Liver (tissue), 9 donors: Measurements from ENCODE around the gene RAPGEF2. TPM values are rescaled to one million over a fixed set of nuclear protein-coding genes. Genes with fewer than 3 reads are reported as not detected.
"Not testable (repeated sequence)": the region's sequence is repeated elsewhere in the genome, so short reads cannot be mapped to it uniquely, and the experiment has no call there.

ENCODE experiments used
- DNase-seq: peaks from one replicate; pipeline ENCODE4 v3.0.0-alpha.2; 2017; ENCODE audit warnings: low spot score
- H3K27ac ChIP-seq, 2 donors: one replicate each; pipeline ENCODE4 v1.7.0; 2013; ENCODE audit warnings: inconsistent platforms in 2 of 2, low read length in 2 of 2, control low read depth in 1 of 2, low read depth in 1 of 2, mild to moderate bottlenecking in 1 of 2
- H3K27me3 ChIP-seq, 4 donors: one replicate each; pipeline versions ENCODE4 v1.6.1 to v1.7.0; 2013; ENCODE audit warnings: low read length in 3 of 4, inconsistent platforms in 1 of 4, mild to moderate bottlenecking in 1 of 4, moderate library complexity in 1 of 4; ENCODE audit not compliant: control insufficient read depth in 4 of 4, insufficient read depth in 4 of 4
- H3K36me3 ChIP-seq, 4 donors: one replicate each; pipeline versions ENCODE4 v1.6.1 to v1.7.0; 2013; ENCODE audit warnings: low read length in 3 of 4, mild to moderate bottlenecking in 3 of 4, low read depth in 1 of 4, moderate library complexity in 1 of 4; ENCODE audit not compliant: control insufficient read depth in 4 of 4, insufficient read depth in 3 of 4
- H3K4me1 ChIP-seq, 4 donors: one replicate each; pipeline versions ENCODE4 v1.6.1 to v1.7.0; 2013; ENCODE audit warnings: low read length in 3 of 4, mild to moderate bottlenecking in 3 of 4, moderate library complexity in 1 of 4; ENCODE audit not compliant: control insufficient read depth in 4 of 4, insufficient read depth in 4 of 4
- H3K4me3 ChIP-seq, 3 donors: one replicate each; pipeline versions ENCODE4 v1.6.1 to v1.7.0; 2013; ENCODE audit warnings: low read length in 3 of 3, control low read depth in 1 of 3, low read depth in 1 of 3, mild to moderate bottlenecking in 1 of 3
- H3K9ac ChIP-seq, 2 donors: one replicate each; pipeline ENCODE4 v1.7.0; 2013; ENCODE audit warnings: low read length in 2 of 2, mild to moderate bottlenecking in 2 of 2, moderate library complexity in 2 of 2, control low read depth in 1 of 2, low read depth in 1 of 2
- H3K9me3 ChIP-seq, 4 donors: one replicate each; pipeline versions ENCODE4 v1.6.1 to v1.7.0; 2013; ENCODE audit warnings: low read length in 3 of 4; ENCODE audit not compliant: control insufficient read depth in 4 of 4
- CTCF ChIP-seq: fragments of 150-350 bp; IDR thresholded peaks from 2 replicates; pipeline ENCODE4 v1.5.1; 2017; ENCODE audit warnings: improper control_type of control experiment, low read depth, low read length; ENCODE audit not compliant: missing input control
- EGR1 ChIP-seq, 2 donors: IDR thresholded peaks; 2 replicates each; pipeline ENCODE4 v1.6.1; 2016 to 2018; ENCODE audit warnings: antibody characterized with exemption in 2 of 2, low read depth in 2 of 2
- FOXA1 ChIP-seq: IDR thresholded peaks from 2 replicates; pipeline ENCODE4 v1.6.1; 2016; ENCODE audit warnings: antibody characterized with exemption
- FOXA2 ChIP-seq: IDR thresholded peaks from 2 replicates; pipeline ENCODE4 v1.6.1; 2016; ENCODE audit warnings: antibody characterized with exemption
- GABPA ChIP-seq, 2 donors: IDR thresholded peaks in 1 of 2; conservative IDR thresholded peaks in 1 of 2; 2 replicates each; pipeline ENCODE4 v1.6.1; 2016; ENCODE audit warnings: antibody characterized with exemption in 2 of 2, mild to moderate bottlenecking in 1 of 2, moderate library complexity in 1 of 2
- HNF4A ChIP-seq, 2 donors: conservative IDR thresholded peaks; 2 replicates each; pipeline ENCODE4 v1.6.1; 2016; ENCODE audit warnings: antibody characterized with exemption in 2 of 2, mild to moderate bottlenecking in 2 of 2
- HNF4G ChIP-seq: IDR thresholded peaks from 2 replicates; pipeline ENCODE4 v1.6.1; 2016; ENCODE audit warnings: antibody characterized with exemption
- JUND ChIP-seq, 2 donors: IDR thresholded peaks; 2 replicates each; pipeline ENCODE4 v1.6.1; 2016; ENCODE audit warnings: antibody characterized with exemption in 2 of 2
- NR2F2 ChIP-seq: IDR thresholded peaks from 2 replicates; pipeline ENCODE4 v1.6.1; 2016; ENCODE audit warnings: antibody characterized with exemption
- RAD21 ChIP-seq, 2 donors: IDR thresholded peaks; 2 replicates each; pipeline ENCODE4 v1.6.1; 2016; ENCODE audit warnings: antibody characterized with exemption in 2 of 2, mild to moderate bottlenecking in 2 of 2
- RXRA ChIP-seq, 2 donors: IDR thresholded peaks; 2 replicates each; pipeline ENCODE4 v1.6.1; 2017 to 2018; ENCODE audit warnings: antibody characterized with exemption in 2 of 2, mild to moderate bottlenecking in 1 of 2
- SP1 ChIP-seq: IDR thresholded peaks from 2 replicates; pipeline ENCODE4 v1.6.1; 2018; ENCODE audit warnings: antibody characterized with exemption, mild to moderate bottlenecking
- TAF1 ChIP-seq: conservative IDR thresholded peaks from 2 replicates; pipeline ENCODE4 v1.6.1; 2016; ENCODE audit warnings: antibody characterized with exemption, mild to moderate bottlenecking
- YY1 ChIP-seq: IDR thresholded peaks from 2 replicates; pipeline ENCODE4 v1.6.1; 2016; ENCODE audit warnings: antibody characterized with exemption, mild to moderate bottlenecking
- WGBS: extraction: QIAGEN DNeasy Blood & Tissue Kit; methylation state at CpG from one replicate; pipeline ENCODE4 v1.1.7; 2013; 5-methylcytosine and 5-hydroxymethylcytosine counted together
- polyA plus RNA-seq, 2 donors: library from polyadenylated mRNA; stranded (reverse) in 1 of 2; unstranded in 1 of 2; fragments of 200-250 nt in 1 of 2; fragments of >200 nt in 1 of 2; fragmentation: Nextera tagmentation in 1 of 2; extraction: Ambion mirVana in 1 of 2; gene quantifications; one replicate each; pipeline versions ENCODE4 v1.2.1 to v1.2.3, GENCODE V29; 2013 to 2015
- total RNA-seq, 2 donors: library from RNA; depleted of rRNA; stranded (reverse); fragments of >200 nt; gene quantifications; one replicate each; pipeline ENCODE4 v1.2.3, GENCODE V29; 2014
- TF ChIP-seq, protein P1 (sequence below): IDR thresholded peaks from 2 replicates; pipeline ENCODE4 v1.6.1; 2016; ENCODE audit warnings: antibody characterized with exemption
- TF ChIP-seq, protein P2 (sequence below): IDR thresholded peaks from 2 replicates; pipeline ENCODE4 v1.6.1; 2016; ENCODE audit warnings: antibody characterized with exemption
- donor health status: healthy.
- donor health status: healthy.
- donor health status: healthy.
- donor health status: healthy.
- donor health status: healthy.

The RAPGEF2 gene
- total and polyA plus RNA-seq, 4 donors, result 7.3 to 90.4 (median 32.2) TPM

- not testable (repeated sequence) for H3K27ac ChIP-seq, H3K9me3 ChIP-seq, H3K36me3 ChIP-seq, DNase-seq, H3K4me3 ChIP-seq, H3K27me3 ChIP-seq, H3K9ac ChIP-seq
- 97% methylated on average over 14 of the region's 14 CpGs for WGBS
- H3K4me1 ChIP-seq, result peaks cover 0 to 11% (median 5%) of the 10 kb centered on the region in 4 donors
These were observed 148.7 kb downstream of the RAPGEF2 start for GRCh38 chr4:159251580-159251979.

GRCh38 chr4:159252491-159252890 is 149.6 kb downstream of the RAPGEF2 start:
- no peak for DNase-seq
- Histone ChIP-seq H3K27ac (no peak overlapping the region), H3K36me3 (peaks cover 0 to 2% (median 0%) of the 10 kb centered on the region in 4 donors), H3K4me3 (no peak overlapping the region), H3K9me3 (no peaks in the 10 kb centered on the region), H3K9ac (no peak overlapping the region), H3K27me3 (no peaks in the 10 kb centered on the region), H3K4me1 (peaks cover 0 to 11% (median 5%) of the 10 kb centered on the region in 4 donors)
- WGBS, result 76% methylated on average over 4 of the region's 4 CpGs
- TF ChIP-seq, protein P1, sequence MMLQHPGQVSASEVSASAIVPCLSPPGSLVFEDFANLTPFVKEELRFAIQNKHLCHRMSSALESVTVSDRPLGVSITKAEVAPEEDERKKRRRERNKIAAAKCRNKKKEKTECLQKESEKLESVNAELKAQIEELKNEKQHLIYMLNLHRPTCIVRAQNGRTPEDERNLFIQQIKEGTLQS, result no peak
- TF ChIP-seq RXRA (IDR thresholded peaks at IDR 0.05) (no peak), HNF4A (conservative IDR thresholded peaks at IDR 0.05) (no peak), HNF4G (no peak), TAF1 (no peak), CTCF (no peak), EGR1 (IDR thresholded peaks at IDR 0.05; ENCODE audit: low read depth in 2 of 2) (no peak), GABPA (IDR thresholded peaks at IDR 0.05 in 1 of 2, conservative IDR thresholded peaks at IDR 0.05 in 1 of 2) (no peak), YY1 (no peak), FOXA1 (no peak), SP1 (no peak)
- TF ChIP-seq, protein P2, sequence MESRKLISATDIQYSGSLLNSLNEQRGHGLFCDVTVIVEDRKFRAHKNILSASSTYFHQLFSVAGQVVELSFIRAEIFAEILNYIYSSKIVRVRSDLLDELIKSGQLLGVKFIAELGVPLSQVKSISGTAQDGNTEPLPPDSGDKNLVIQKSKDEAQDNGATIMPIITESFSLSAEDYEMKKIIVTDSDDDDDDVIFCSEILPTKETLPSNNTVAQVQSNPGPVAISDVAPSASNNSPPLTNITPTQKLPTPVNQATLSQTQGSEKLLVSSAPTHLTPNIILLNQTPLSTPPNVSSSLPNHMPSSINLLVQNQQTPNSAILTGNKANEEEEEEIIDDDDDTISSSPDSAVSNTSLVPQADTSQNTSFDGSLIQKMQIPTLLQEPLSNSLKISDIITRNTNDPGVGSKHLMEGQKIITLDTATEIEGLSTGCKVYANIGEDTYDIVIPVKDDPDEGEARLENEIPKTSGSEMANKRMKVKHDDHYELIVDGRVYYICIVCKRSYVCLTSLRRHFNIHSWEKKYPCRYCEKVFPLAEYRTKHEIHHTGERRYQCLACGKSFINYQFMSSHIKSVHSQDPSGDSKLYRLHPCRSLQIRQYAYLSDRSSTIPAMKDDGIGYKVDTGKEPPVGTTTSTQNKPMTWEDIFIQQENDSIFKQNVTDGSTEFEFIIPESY, result no peak

- Histone ChIP-seq H3K9me3 (no peaks in the 10 kb centered on the region), H3K27ac (no peak overlapping the region), H3K9ac (no peak overlapping the region), H3K4me1 (peaks cover 0 to 15% (median 4%) of the 10 kb centered on the region in 4 donors), H3K27me3 (no peaks in the 10 kb centered on the region), H3K36me3 (peaks cover 0 to 2% (median 0%) of the 10 kb centered on the region in 4 donors), H3K4me3 (no peak overlapping the region)
- no peak for DNase-seq
- WGBS, result 98% methylated on average over 2 of the region's 2 CpGs
- TF ChIP-seq HNF4G (no peak), JUND (IDR thresholded peaks at IDR 0.05) (no peak), GABPA (IDR thresholded peaks at IDR 0.05 in 1 of 2, conservative IDR thresholded peaks at IDR 0.05 in 1 of 2) (no peak), FOXA2 (no peak), FOXA1 (no peak), RAD21 (IDR thresholded peaks at IDR 0.05) (no peak), NR2F2 (no peak), RXRA (IDR thresholded peaks at IDR 0.05) (no peak), CTCF (no peak)
- TF ChIP-seq, protein P2, result no peak
- TF ChIP-seq, protein P1, result no peak
These were observed 153.2 kb downstream of the RAPGEF2 start for GRCh38 chr4:159256037-159256436.
